GM12874 (cell line): ENCODE results near the gene ADGRG6.

Source experiments
- CTCF ChIP-seq: IDR thresholded peaks from 2 replicates; pipeline ENCODE4 v1.5.1; 2011; ENCODE audit warnings: low read depth, mild to moderate bottlenecking, control low read depth, low read length, moderate library complexity; ENCODE audit not compliant: insufficient read depth

Gene ADGRG6

DNA sequence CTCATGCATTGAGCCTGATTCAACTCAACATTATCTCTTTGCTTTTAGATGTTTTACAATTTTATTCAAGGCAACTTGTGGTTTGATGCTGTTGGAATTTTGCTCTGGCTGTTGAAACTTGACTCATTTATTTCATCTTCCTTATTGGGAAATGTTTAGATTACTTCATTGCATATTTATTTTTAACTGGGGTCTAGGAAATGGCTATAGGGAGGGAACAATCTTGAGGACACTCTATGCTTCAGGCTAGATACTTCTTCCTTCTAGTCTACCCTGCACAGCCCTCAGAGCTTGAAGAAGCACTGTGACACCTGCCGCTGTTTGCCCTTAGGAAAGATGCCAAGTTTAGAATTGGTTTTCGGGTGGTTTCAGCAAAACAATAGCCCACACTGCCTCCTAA is 183.4 kb downstream of the ADGRG6 start:
- TF ChIP-seq CTCF, result no peak

DNA sequence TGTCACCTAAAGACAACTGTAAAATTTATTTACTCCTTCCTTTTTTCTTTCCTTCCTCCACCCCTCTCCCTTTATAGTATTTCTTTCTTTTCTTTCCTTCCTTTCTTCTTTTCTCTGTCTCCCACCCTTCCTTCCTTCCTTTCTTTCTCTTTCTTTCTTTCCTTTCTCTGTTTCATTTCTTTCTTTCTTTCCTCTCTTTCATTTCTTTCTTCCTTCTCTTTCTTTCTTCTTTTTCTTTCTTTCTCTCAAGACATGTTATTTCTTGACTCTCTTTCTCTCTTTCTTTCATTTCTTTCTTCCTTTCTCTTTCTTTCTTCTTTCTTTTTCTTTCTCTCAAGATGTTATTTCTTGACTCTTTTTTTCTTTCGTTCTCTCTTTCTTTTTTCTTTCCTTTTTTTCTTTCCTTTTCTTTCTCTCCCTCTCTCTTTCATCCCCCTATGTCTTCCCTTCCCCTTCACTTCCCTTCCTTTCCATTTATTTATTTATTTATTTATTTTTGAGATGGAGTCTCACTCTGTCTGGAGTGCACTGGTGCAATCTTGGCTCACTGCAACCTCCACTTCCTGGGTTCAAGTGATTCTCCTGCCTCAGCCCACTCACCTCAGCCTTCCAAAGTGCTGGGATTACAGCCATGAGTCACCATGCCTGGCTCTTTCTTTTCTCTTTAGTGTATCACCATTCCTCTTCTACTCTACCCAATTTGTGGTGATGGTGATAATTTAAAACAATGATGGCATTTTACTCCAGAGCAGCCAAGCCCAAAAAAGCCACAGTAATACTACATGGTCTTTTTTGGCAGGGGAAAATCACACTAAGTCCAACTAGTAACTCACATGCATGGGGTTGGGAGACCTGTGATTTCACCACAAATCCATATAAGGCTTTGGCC is 188.2 kb downstream of the ADGRG6 start:
- TF ChIP-seq CTCF, result no peak
